Cardiac fibroblast (primary cell): ENCODE measurements around the gene NIPBL.

Experiments
- DNase-seq, 2 donors: peaks; one replicate each; pipeline versions ENCODE4 v3.0.0 to v3.0.0-alpha.2; 2010; ENCODE audit warnings: low read depth in 2 of 2
- H3K4me3 ChIP-seq, 2 donors: replicated peaks in 1 of 2; 1 replicate in 1 of 2; 2 replicates in 1 of 2; pipeline ENCODE4 v1.5.1; 2011; ENCODE audit warnings: low read depth in 2 of 2, low read length in 2 of 2, mild to moderate bottlenecking in 2 of 2, moderate library complexity in 1 of 2
- CTCF ChIP-seq: IDR thresholded peaks from one replicate; pipeline ENCODE4 v1.5.1; 2011; ENCODE audit warnings: low read depth, mild to moderate bottlenecking, low read length, inconsistent platforms

Gene NIPBL

GRCh38 chr5:36945687-36946086 is 69.1 kb downstream of the NIPBL start:
- H3K4me3 ChIP-seq = no peak overlapping the region
- no peak for TF ChIP-seq CTCF
- DNase-seq = no peak

DNA sequence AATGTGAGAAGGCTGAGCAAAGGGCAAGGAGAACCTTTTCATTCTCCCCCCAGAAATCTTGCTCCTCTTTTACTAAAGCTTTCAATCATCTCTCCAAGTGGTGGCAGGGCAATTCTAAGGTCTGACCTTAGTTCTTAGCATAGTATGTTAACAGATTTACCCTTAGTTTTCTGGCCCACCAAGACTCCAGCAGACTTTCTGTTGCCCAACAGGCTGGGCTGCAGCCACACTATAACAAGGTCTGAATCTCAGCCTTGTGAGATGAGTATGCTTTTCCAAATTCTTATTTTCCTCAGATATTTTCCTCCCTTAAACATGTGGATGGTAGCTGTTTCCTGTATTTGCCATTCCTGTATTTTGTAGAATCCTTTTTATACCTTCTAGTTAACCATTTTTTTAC is 69.5 kb downstream of the NIPBL start:
- TF ChIP-seq CTCF = no peak
- DNase-seq = no peak
- H3K4me3 ChIP-seq = no peak overlapping the region

DNA sequence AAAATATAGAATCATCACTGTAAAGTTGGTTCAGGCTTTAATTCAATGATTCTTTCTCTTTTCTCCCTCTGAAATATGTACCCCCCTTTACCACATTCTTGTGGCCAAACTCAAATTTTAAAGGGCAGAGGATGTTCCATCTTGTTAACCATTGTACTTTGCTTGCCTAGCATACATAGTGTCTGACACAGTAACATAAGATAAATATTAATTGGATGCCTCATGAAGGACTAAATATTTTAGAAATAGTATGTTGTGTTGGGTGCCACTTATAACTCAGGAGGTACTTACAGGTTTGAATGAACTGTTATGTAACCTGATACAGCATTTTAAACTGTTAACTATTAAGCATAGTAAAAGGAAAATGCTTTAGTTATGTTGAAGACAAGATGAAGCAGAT is 71.5 kb downstream of the NIPBL start:
- no peak overlapping the region for H3K4me3 ChIP-seq
- DNase-seq = peak; percentile 36 to 71
- TF ChIP-seq CTCF = no peak

DNA sequence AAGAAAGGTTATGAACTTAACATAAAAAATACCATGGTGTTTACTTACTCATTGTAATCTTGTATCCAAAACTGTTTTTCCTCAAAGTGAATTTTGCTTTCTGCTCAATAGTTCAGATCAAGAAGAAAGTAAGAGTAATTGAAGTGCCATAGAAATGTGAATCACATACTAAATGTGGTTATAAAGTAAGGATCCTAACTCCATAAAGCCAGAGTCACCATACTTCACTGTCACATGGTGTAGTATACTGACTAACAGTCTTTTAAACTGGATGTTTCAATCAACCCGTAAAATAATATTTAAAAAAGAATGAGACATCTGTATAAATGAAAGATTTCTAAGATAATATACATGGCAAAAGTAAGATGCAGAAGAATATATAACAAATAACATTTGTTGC is 72.1 kb downstream of the NIPBL start:
- TF ChIP-seq CTCF = no peak
- no peak overlapping the region for H3K4me3 ChIP-seq
- DNase-seq = no peak

DNA sequence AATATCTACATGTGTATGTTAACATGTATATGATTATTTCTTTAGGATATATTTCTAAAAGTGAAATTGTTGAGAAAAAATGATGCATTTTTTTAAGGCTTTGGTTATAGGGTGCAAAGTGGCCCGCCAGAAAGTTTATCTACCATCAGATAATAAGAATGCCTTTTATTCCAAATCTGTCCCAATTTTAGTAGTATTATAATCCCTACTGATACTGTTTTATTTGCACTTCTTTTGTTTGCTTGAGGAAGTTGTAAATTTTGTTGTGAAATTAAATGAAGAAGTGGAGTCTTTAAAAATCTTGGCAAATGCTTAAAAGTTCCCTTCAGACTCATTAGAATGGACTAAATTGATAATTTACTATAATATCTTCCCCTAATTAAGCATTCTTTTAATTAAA is 73.0 kb downstream of the NIPBL start:
- no peak overlapping the region for H3K4me3 ChIP-seq
- no peak for DNase-seq
- TF ChIP-seq CTCF = no peak

- DNase-seq = peak; percentile 64 to 73
- no peak overlapping the region for H3K4me3 ChIP-seq
- no peak for TF ChIP-seq CTCF
These were observed 74.3 kb downstream of the NIPBL start for GRCh38 chr5:36950586-36951457.
